Left ventricle myocardium inferior (tissue), 1 donor: ENCODE results near the gene SMARCD1. TPM values are rescaled to one million over a fixed set of nuclear protein-coding genes. Genes with fewer than 3 reads are reported as not detected.

Experiments used
- DNase-seq: peaks from one replicate; pipeline ENCODE4 v3.0.0-alpha.2; 2020
- H3K27ac ChIP-seq: fragments of 200-600 bp; replicated peaks from 2 replicates; pipeline ENCODE4 v1.8.0; 2021
- H3K27me3 ChIP-seq: fragments of 200-600 bp; 2 replicates; pipeline ENCODE4 v1.8.0; 2021; ENCODE audit warnings: low read depth
- H3K36me3 ChIP-seq: fragments of 200-600 bp; 2 replicates; pipeline ENCODE4 v1.8.0; 2021
- H3K4me1 ChIP-seq: fragments of 200-600 bp; 2 replicates; pipeline ENCODE4 v1.8.0; 2021
- H3K4me3 ChIP-seq: fragments of 200-600 bp; 2 replicates; pipeline ENCODE4 v1.8.0; 2021; ENCODE audit warnings: mild to moderate bottlenecking, moderate library complexity
- H3K9me3 ChIP-seq: fragments of 200-600 bp; replicated peaks from 2 replicates; pipeline ENCODE4 v1.8.0; 2021
- CTCF ChIP-seq: fragments of 200-600 bp; IDR thresholded peaks from 2 replicates; pipeline ENCODE4 v1.8.0; 2021; ENCODE audit warnings: antibody characterized with exemption, mild to moderate bottlenecking, borderline replicate concordance
- intact Hi-C: fragments of 100-400 bp; cut with micrococcal nuclease; formaldehyde crosslinking; loops from one replicate; pipeline ENCODE4 v1.11.0; 2022
- total RNA-seq: library from RNA; stranded (reverse); fragmentation: NEBNext Ultra II Directional; extraction: Animal tissue kit (Norgen Biotek cat#: 25700); gene quantifications from one replicate; pipeline ENCODE4 v1.2.1, GENCODE V29; 2021
- donor health status: DM: no; HTN: yes; CAD: no; lungs with severe emphysema.

SMARCD1 gene
- total RNA-seq, 1 donor from 2014 or later, result 15.4 TPM

DNA sequence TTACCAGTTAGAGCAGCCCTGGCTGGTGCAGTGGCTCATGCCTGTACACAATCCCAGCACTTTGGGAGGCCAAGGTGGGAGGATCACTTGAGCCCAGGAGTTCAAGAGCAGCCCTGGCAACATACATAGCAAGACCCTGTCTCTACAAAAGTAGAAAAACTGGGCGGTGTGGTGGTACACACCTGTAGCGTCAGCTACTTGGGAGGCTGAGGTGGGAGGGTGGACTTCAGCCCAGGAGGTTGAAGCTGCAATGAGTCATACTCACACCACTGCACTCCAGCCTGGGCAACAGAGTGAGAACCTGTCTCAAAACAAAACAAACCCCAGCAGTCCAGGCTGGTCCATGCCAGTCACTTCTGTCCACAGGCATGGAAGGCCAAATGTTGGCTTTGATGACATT is 34.2 kb downstream of the SMARCD1 start:
- Histone ChIP-seq H3K27me3 (no peaks in the 10 kb centered on the region), H3K4me3 (no peak overlapping the region), H3K9me3 (no peaks in the 10 kb centered on the region), H3K36me3 (peaks cover 58% of the 10 kb centered on the region), H3K4me1 (peaks cover 61% of the 10 kb centered on the region), H3K27ac (no peak overlapping the region)
- DNase-seq, result no peak
- intact Hi-C loops, result no loop called here
- TF ChIP-seq CTCF, result no peak

DNA sequence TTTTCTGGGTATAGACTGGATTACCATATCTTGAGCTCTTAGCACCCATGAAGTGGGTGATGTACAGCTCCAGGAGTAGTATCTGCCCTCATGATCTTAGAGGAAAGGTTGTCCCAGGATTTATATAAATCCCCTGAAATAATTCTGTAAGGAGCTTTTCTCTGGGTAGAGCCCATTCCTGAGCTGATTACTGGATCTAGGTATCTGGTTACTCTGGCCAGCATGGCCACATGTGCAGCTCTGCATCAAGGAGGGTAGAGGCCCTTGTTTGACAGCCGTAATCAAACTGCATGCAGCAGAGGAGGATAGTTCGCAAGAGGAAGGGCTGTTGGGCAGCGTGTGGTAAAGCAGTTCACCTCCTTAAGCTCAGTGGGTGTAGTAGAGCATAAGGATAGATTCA is 35.4 kb downstream of the SMARCD1 start:
- Histone ChIP-seq H3K4me1 (peaks cover 62% of the 10 kb centered on the region), H3K27ac (no peak overlapping the region), H3K4me3 (no peak overlapping the region), H3K36me3 (peaks cover 59% of the 10 kb centered on the region), H3K9me3 (no peaks in the 10 kb centered on the region), H3K27me3 (no peaks in the 10 kb centered on the region)
- intact Hi-C loops, result no loop called here
- no peak for DNase-seq
- no peak for TF ChIP-seq CTCF

GRCh38 chr12:50120953-50121352 is 35.8 kb downstream of the SMARCD1 start:
- peaks cover 55% of the 10 kb centered on the region for H3K36me3 ChIP-seq

DNA sequence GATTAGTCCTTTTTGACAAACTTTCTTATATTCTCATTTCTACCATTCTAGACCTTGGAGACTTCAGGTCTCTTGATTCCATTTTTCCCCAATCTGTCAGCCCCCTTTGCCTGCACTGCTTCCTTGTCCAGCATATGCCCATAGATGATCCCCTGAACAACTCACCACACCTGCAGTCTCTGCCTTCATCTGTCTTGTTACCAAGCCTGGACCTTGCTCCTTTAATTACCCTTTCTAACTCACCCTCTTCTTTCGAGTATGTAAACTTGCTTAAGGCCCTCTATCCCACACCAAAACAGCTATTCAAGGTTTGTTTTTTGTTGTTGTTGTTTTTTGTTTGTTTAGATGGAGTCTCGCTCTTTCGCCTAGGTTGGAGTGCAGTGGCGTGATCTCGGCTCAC is 36.5 kb downstream of the SMARCD1 start:
- Histone ChIP-seq H3K27ac (no peak overlapping the region), H3K9me3 (no peaks in the 10 kb centered on the region), H3K27me3 (no peaks in the 10 kb centered on the region), H3K4me3 (no peak overlapping the region), H3K36me3 (peaks cover 55% of the 10 kb centered on the region), H3K4me1 (peaks cover 62% of the 10 kb centered on the region)
- TF ChIP-seq CTCF, result no peak
- no peak for DNase-seq
- intact Hi-C loops, result no loop called here

More at GRCh38 chr12:50120953-50121352, 35.8 kb downstream of the SMARCD1 start:
- Histone ChIP-seq H3K4me1 (peaks cover 62% of the 10 kb centered on the region), H3K4me3 (no peak overlapping the region), H3K9me3 (no peaks in the 10 kb centered on the region), H3K27me3 (no peaks in the 10 kb centered on the region), H3K27ac (no peak overlapping the region)
- intact Hi-C loops, result no loop called here
- DNase-seq, result no peak
- no peak for TF ChIP-seq CTCF

- TF ChIP-seq CTCF, result no peak
- no peaks in the 10 kb centered on the region for H3K27me3 ChIP-seq
- H3K27ac ChIP-seq, result no peak overlapping the region
- intact Hi-C loops, result no loop called here
- no peak overlapping the region for H3K4me3 ChIP-seq
- H3K4me1 ChIP-seq, result peaks cover 60% of the 10 kb centered on the region
- no peak for DNase-seq
- H3K9me3 ChIP-seq, result no peaks in the 10 kb centered on the region
- peaks cover 66% of the 10 kb centered on the region for H3K36me3 ChIP-seq
Observed at GRCh38 chr12:50123203-50123602, 38.1 kb downstream of the SMARCD1 start.

GRCh38 chr12:50127546-50127945 is 42.4 kb downstream of the SMARCD1 start:
- intact Hi-C loops, result no loop called here
- Histone ChIP-seq H3K36me3 (peaks cover 64% of the 10 kb centered on the region), H3K4me1 (peaks cover 67% of the 10 kb centered on the region), H3K9me3 (no peaks in the 10 kb centered on the region), H3K27ac (peak overlapping the region; percentile 16), H3K27me3 (no peaks in the 10 kb centered on the region), H3K4me3 (no peak overlapping the region)
- TF ChIP-seq CTCF, result no peak
- no peak for DNase-seq
